SK-N-SH (cell line): Measurements from ENCODE around the gene USP2. TPM values are rescaled to one million over a fixed set of nuclear protein-coding genes. Genes with fewer than 3 reads are reported as not detected.

Experiments used
- CTCF ChIA-PET: fragments of 300-600, 350-600 bp; formaldehyde crosslinking; extraction: SDS; loops from one replicate; lab custom pipeline; 2021; lab: Yijun Ruan, JAX
- POLR2A ChIA-PET: fragments of 350-600 bp; sonication (Branson Sonifier 250); formaldehyde crosslinking; extraction: SDS; loops from one replicate; lab custom pipeline; 2020; ENCODE audit warnings: antibody characterized with exemption, inconsistent platforms; lab: Yijun Ruan, JAX
- DNase-seq: peaks from one replicate; pipeline ENCODE4 v3.0.0; 2012
- H2AFZ ChIP-seq: fragments of 200-600 bp; sonication (generic); 2 replicates; pipeline ENCODE4 v1.8.1; 2016; ENCODE audit warnings: antibody characterized with exemption, mild to moderate bottlenecking, low read depth
- H3F3A ChIP-seq: fragments of 200-600 bp; sonication (generic); replicated peaks from 2 replicates; pipeline ENCODE3; 2016; ENCODE audit warnings: antibody characterized with exemption, mild to moderate bottlenecking; ENCODE audit not compliant: insufficient read depth
- H3K27ac ChIP-seq, 2 experiments: fragments of 200-500 bp in 1 of 2; fragments of 200-600 bp in 1 of 2; sonication (Bioruptor generic) in 1 of 2; sonication (generic), shearing (Covaris generic) in 1 of 2; 2 replicates each; pipeline versions ENCODE4 v1.5.1 to v1.6.1; 2014 to 2016; ENCODE audit warnings: low read depth in 2 of 2, inconsistent platforms in 1 of 2, low read length in 1 of 2, mild to moderate bottlenecking in 1 of 2, mixed read lengths in 1 of 2
- H3K27me3 ChIP-seq: fragments of 200-600 bp; sonication (generic), shearing (Covaris generic); 2 replicates; pipeline ENCODE4 v1.6.1; 2016; ENCODE audit warnings: mixed run types; ENCODE audit not compliant: insufficient read depth
- H3K36me3 ChIP-seq, 2 experiments: fragments of 200-500 bp in 1 of 2; fragments of 200-600 bp in 1 of 2; sonication (Bioruptor generic) in 1 of 2; sonication (generic) in 1 of 2; replicated peaks in 1 of 2; 2 replicates each; pipeline versions ENCODE3 to v1.5.1; 2014 to 2016; ENCODE audit warnings: low read length in 1 of 2, mild to moderate bottlenecking in 1 of 2; ENCODE audit not compliant: insufficient read depth in 2 of 2, control insufficient read depth in 1 of 2
- H3K4me1 ChIP-seq, 2 experiments: fragments of 200-500 bp in 1 of 2; fragments of 200-600 bp in 1 of 2; sonication (Bioruptor generic) in 1 of 2; sonication (generic), shearing (Covaris generic) in 1 of 2; 2 replicates each; pipeline versions ENCODE4 v1.5.1 to v1.6.1; 2014 to 2016; ENCODE audit warnings: low read depth in 1 of 2, low read length in 1 of 2, mixed run types in 1 of 2; ENCODE audit not compliant: insufficient read depth in 2 of 2, control insufficient read depth in 1 of 2
- H3K4me2 ChIP-seq: fragments of 200-600 bp; sonication (generic), shearing (Covaris generic); 2 replicates; pipeline ENCODE4 v1.6.1; 2017; ENCODE audit warnings: mixed run types
- H3K4me3 ChIP-seq, 2 experiments: fragments of 200-500 bp in 1 of 2; fragments of 200-600 bp in 1 of 2; sonication (Bioruptor generic) in 1 of 2; sonication (generic), shearing (Covaris generic) in 1 of 2; 2 replicates each; pipeline versions ENCODE4 v1.5.1 to v1.8.1; 2014 to 2016; ENCODE audit warnings: low read depth in 2 of 2, inconsistent platforms in 1 of 2, low read length in 1 of 2, mild to moderate bottlenecking in 1 of 2, mixed read lengths in 1 of 2, moderate library complexity in 1 of 2
- H3K79me2 ChIP-seq: fragments of 200-600 bp; sonication (generic); 2 replicates; pipeline ENCODE4 v1.8.1; 2017; ENCODE audit warnings: mild to moderate bottlenecking; ENCODE audit not compliant: insufficient read depth
- H3K9ac ChIP-seq: fragments of 200-600 bp; sonication (generic); 2 replicates; pipeline ENCODE4 v1.6.1; 2017; ENCODE audit warnings: mixed run types
- H3K9me2 ChIP-seq: fragments of 200-600 bp; sonication (generic); 2 replicates; pipeline ENCODE4 v1.6.1; 2017; ENCODE audit warnings: mixed run types
- H3K9me3 ChIP-seq: fragments of 200-600 bp; sonication (generic); 2 replicates; pipeline ENCODE4 v1.6.1; 2017; ENCODE audit warnings: mixed run types, mild to moderate bottlenecking, moderate library complexity
- H4K20me1 ChIP-seq: fragments of 200-600 bp; sonication (generic); 2 replicates; pipeline ENCODE4 v1.6.1; 2017; ENCODE audit warnings: mild to moderate bottlenecking, mixed run types; ENCODE audit not compliant: insufficient read depth
- CHD2 ChIP-seq: fragments of 150-350 bp; IDR thresholded peaks from 2 replicates; pipeline ENCODE4 v1.6.1; 2018; ENCODE audit warnings: low read length; ENCODE audit not compliant: partially characterized antibody
- EZH2phosphoT487 ChIP-seq: fragments of 200-600 bp; sonication (generic); IDR thresholded peaks from 2 replicates; pipeline ENCODE4 v1.6.1; 2017; ENCODE audit warnings: low read depth, mixed run types, mild to moderate bottlenecking, antibody characterized with exemption, moderate library complexity, borderline replicate concordance
- FOXJ3 ChIP-seq: sonication (generic); formaldehyde crosslinking; IDR thresholded peaks from 2 replicates; pipeline ENCODE4 v1.5.1; 2020; ENCODE audit warnings: mild to moderate bottlenecking, missing genetic modification reagents
- MAX ChIP-seq: IDR thresholded peaks from 2 replicates; pipeline ENCODE4 v1.4.0; 2012; ENCODE audit warnings: low read depth
- MXI1 ChIP-seq: IDR thresholded peaks from 2 replicates; pipeline ENCODE4 v1.6.1; 2012; ENCODE audit warnings: mild to moderate bottlenecking, low read depth, low read length, improper control_type of control experiment
- RCOR1 ChIP-seq: fragments of 150-350 bp; IDR thresholded peaks from 2 replicates; pipeline ENCODE4 v1.6.1; 2017; ENCODE audit warnings: antibody characterized with exemption, low read length
- RFX5 ChIP-seq: IDR thresholded peaks from 2 replicates; pipeline ENCODE4 v1.6.1; 2012; ENCODE audit warnings: mild to moderate bottlenecking, improper control_type of control experiment, low read length
- RXRA ChIP-seq: IDR thresholded peaks from 2 replicates; pipeline ENCODE4 v1.4.0; 2012; ENCODE audit warnings: low read depth, mild to moderate bottlenecking, borderline replicate concordance
- SMC3 ChIP-seq: IDR thresholded peaks from 2 replicates; pipeline ENCODE4 v1.6.1; 2012; ENCODE audit warnings: low read depth, low read length, improper control_type of control experiment
- TAF1 ChIP-seq: IDR thresholded peaks from 2 replicates; pipeline ENCODE4 v1.6.1; 2012; ENCODE audit warnings: low read depth, mild to moderate bottlenecking, low read length, moderate library complexity, borderline replicate concordance
- TEAD4 ChIP-seq: IDR thresholded peaks from 2 replicates; pipeline ENCODE4 v1.4.0; 2012; ENCODE audit warnings: mild to moderate bottlenecking, borderline replicate concordance; ENCODE audit not compliant: insufficient read depth
- USF1 ChIP-seq: IDR thresholded peaks from 2 replicates; pipeline ENCODE4 v1.4.0; 2012; ENCODE audit warnings: low read depth, borderline replicate concordance
- WGBS: methylation state at CpG from one replicate; pipeline ENCODE4 v1.1.6; 2017; ENCODE audit warnings: low lambda C conversion rate; 5-methylcytosine and 5-hydroxymethylcytosine counted together
- polyA plus RNA-seq, 3 experiments: library from polyadenylated mRNA; depleted of rRNA; stranded (reverse); fragments of >200 nt; gene quantifications; 2 replicates each; pipeline ENCODE4 v1.2.3, GENCODE V29; 2012
- TF ChIP-seq, protein P1 (sequence below): fragments of 150-350 bp; IDR thresholded peaks from 2 replicates; pipeline ENCODE4 v1.6.1; 2016; ENCODE audit warnings: mild to moderate bottlenecking, low read depth, low read length
- TF ChIP-seq, protein P2 (sequence below): IDR thresholded peaks from 2 replicates; pipeline ENCODE4; 2012

USP2 gene
- polyA plus RNA-seq, 1 of the 3 experiments (the other 2 are of a cell fraction): 0.97 TPM

DNA sequence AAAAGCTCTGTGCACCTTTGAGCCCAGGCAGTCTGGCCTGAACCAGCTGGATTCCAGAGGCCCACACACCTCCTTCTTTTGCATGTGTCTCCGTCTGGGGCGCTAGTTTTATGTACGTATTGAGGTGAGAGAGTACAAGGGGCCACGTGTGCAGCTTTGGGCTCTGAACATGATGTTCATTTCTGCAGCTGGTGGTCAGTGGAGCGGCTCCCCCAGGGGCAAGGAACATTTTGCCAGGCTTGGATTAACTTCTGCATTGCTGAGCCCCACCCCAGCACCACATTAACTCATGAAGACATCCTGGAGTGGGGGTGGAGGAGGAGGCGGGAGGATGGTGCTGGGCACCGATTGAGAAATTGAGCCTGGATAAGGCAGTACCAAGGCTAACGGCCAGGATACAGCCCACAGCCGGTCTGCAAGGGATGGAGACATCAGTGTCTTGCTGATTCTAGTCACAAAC is 13.8 kb downstream of the USP2 start:
- Histone ChIP-seq H3K9me2 (no peaks in the 10 kb centered on the region), H4K20me1 (no peaks in the 10 kb centered on the region), H3K9me3 (no peaks in the 10 kb centered on the region), H3K27ac (peak overlapping the region in 1 of 2 experiments; percentile 85; a peak in 1 of 4 replicates), H3K27me3 (no peaks in the 10 kb centered on the region), H3K36me3 (no peaks in the 10 kb centered on the region), H3K4me2 (no peak overlapping the region), H3K79me2 (no peaks in the 10 kb centered on the region), H2AFZ (no peak overlapping the region), H3K4me3 (no peak overlapping the region), H3F3A (no peaks in the 10 kb centered on the region), H3K9ac (no peak overlapping the region), H3K4me1 (peaks cover 24 to 87% of the 10 kb centered on the region in 2 experiments; a peak in 3 of 4 replicates)
- ChIA-PET CTCF (interaction anchor here (1.1 to 22.5 kb wide), 7 partner anchors 11 to 110 kb away, joined by 3 to 390 read pairs (median 21); partner anchors contain the start of genes C1QTNF5 and USP2), POLR2A (no interaction called here)
- no peak for DNase-seq
- no peak for TF ChIP-seq EZH2phosphoT487
- TF ChIP-seq, protein P1, sequence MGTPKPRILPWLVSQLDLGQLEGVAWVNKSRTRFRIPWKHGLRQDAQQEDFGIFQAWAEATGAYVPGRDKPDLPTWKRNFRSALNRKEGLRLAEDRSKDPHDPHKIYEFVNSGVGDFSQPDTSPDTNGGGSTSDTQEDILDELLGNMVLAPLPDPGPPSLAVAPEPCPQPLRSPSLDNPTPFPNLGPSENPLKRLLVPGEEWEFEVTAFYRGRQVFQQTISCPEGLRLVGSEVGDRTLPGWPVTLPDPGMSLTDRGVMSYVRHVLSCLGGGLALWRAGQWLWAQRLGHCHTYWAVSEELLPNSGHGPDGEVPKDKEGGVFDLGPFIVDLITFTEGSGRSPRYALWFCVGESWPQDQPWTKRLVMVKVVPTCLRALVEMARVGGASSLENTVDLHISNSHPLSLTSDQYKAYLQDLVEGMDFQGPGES: no peak
- TF ChIP-seq RCOR1: no peak
- WGBS: 89% methylated on average over 9 of the region's 9 CpGs

GRCh38 chr11:119366690-119367620 is 14.5 kb downstream of the USP2 start:
- Histone ChIP-seq H3K4me2 (no peak overlapping the region), H3K36me3 (no peaks in the 10 kb centered on the region), H3K79me2 (no peaks in the 10 kb centered on the region), H3K4me1 (peaks cover 30 to 87% of the 10 kb centered on the region in 2 experiments; a peak in 3 of 4 replicates), H3K9me3 (no peaks in the 10 kb centered on the region), H3K9ac (no peak overlapping the region), H4K20me1 (no peaks in the 10 kb centered on the region), H2AFZ (no peak overlapping the region), H3K9me2 (no peaks in the 10 kb centered on the region), H3F3A (peaks cover 6% of the 10 kb centered on the region), H3K27ac (no peak overlapping the region; a peak in 1 of 4 replicates), H3K27me3 (no peaks in the 10 kb centered on the region), H3K4me3 (no peak overlapping the region)
- ChIA-PET POLR2A (no interaction called here), CTCF (interaction anchor here (1.4 to 22.5 kb wide), 5 partner anchors 10 to 110 kb away, joined by 3 to 390 read pairs (median 191); partner anchors contain the start of genes C1QTNF5 and USP2)
- TF ChIP-seq FOXJ3 (CRISPR knock-in tag): no peak
- TF ChIP-seq CHD2: no peak
- TF ChIP-seq MXI1: no peak
- 94% methylated on average over 9 of the region's 11 CpGs for WGBS
- no peak for DNase-seq

DNA sequence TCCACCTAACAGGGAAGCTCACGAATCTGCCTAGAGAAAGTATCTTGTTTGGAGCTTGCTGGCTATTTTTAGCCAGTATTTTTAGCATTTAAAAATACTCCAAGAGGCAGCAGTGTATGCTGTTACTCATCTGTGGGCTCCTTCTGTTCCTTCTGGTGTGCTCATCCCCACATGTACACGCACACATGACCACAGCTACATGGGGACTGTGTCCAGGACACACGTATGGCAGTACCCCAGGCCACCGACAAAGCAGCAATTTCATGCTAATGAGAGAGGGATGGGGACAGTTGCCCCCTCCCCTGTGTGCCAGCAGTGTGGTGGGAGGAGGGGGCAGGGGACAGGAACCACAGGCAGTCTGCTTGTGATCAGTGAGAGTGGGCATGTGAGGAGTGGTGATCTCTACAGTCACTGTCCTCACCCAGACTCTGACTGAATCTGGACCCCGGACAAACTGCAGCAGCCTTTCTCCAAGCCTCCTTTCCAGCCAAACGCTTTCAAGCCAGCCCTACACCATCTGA is 16.4 kb downstream of the USP2 start:
- POLR2A ChIA-PET: no interaction called here
- H3K4me2 ChIP-seq: 0 out of 2 replicates have a peak overlapping the region, but pooled peaks have one; percentile 61
- H3K27me3 ChIP-seq: no peaks in the 10 kb centered on the region
- CTCF ChIA-PET: interaction anchor here (0.7 to 5.1 kb wide), 9 partner anchors 9 to 194 kb away, joined by 3 to 41 read pairs (median 9); partner anchors contain the start of gene USP2
- peaks cover 42 to 79% of the 10 kb centered on the region in 2 experiments; a peak in 3 of 4 replicates for H3K4me1 ChIP-seq
- 90% methylated on average over 6 of the region's 6 CpGs for WGBS
- no peaks in the 10 kb centered on the region for H4K20me1 ChIP-seq
- H3K9me2 ChIP-seq: no peaks in the 10 kb centered on the region
- no peaks in the 10 kb centered on the region for H3K79me2 ChIP-seq
- H3F3A ChIP-seq: peaks cover 21% of the 10 kb centered on the region
- no peak for DNase-seq
- H3K4me3 ChIP-seq: no peak overlapping the region
- H3K27ac ChIP-seq: no peak overlapping the region
- H3K9ac ChIP-seq: no peak overlapping the region
- no peaks in the 10 kb centered on the region for H3K36me3 ChIP-seq
- no peak overlapping the region for H2AFZ ChIP-seq
- H3K9me3 ChIP-seq: no peaks in the 10 kb centered on the region
- TF ChIP-seq MAX: no peak
- TF ChIP-seq SMC3: no peak
- TF ChIP-seq TAF1: no peak
- TF ChIP-seq TEAD4: no peak
- TF ChIP-seq USF1: no peak
- TF ChIP-seq RXRA: no peak
- TF ChIP-seq, protein P2, sequence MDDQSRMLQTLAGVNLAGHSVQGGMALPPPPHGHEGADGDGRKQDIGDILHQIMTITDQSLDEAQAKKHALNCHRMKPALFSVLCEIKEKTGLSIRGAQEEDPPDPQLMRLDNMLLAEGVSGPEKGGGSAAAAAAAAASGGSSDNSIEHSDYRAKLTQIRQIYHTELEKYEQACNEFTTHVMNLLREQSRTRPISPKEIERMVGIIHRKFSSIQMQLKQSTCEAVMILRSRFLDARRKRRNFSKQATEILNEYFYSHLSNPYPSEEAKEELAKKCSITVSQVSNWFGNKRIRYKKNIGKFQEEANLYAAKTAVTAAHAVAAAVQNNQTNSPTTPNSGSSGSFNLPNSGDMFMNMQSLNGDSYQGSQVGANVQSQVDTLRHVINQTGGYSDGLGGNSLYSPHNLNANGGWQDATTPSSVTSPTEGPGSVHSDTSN: no peak
- TF ChIP-seq RFX5: no peak
